Keratinocyte (primary cell): ENCODE results near the gene BCL11B.

ENCODE experiments used
- CTCF ChIP-seq, 3 experiments: IDR thresholded peaks in 1 of 3; conservative IDR thresholded peaks in 1 of 3; optimal IDR thresholded peaks in 1 of 3; 2 replicates in 2 of 3; 3 replicates in 1 of 3; pipeline versions ENCODE3 to v1.5.1; 2011; ENCODE audit warnings: low read length in 3 of 3, mild to moderate bottlenecking in 3 of 3, moderate library complexity in 2 of 3, control low read depth in 1 of 3, inconsistent platforms in 1 of 3; ENCODE audit not compliant: insufficient read depth in 2 of 3; ENCODE audit errors: extremely low read depth in 1 of 3
- EZH2 ChIP-seq: IDR thresholded peaks from one replicate; pipeline ENCODE4 v1.6.1; 2012; ENCODE audit warnings: inconsistent platforms, mild to moderate bottlenecking, low read length, moderate library complexity

- TF ChIP-seq CTCF (optimal IDR thresholded peaks at IDR 0.05 in 1 of 3, IDR thresholded peaks at IDR 0.05 in 1 of 3, conservative IDR thresholded peaks at IDR 0.05 in 1 of 3; ENCODE audit: extremely low read depth in 1 of 3, insufficient read depth in 2 of 3, low read length in 3 of 3) (no peak), EZH2 (no peak)
Observed at GRCh38 chr14:99157246-99157645, 114.8 kb downstream of the BCL11B start.
